Fibroblast of upper back skin (primary cell): ENCODE data around the gene CELA2B.
A peak's percentile ranks its signal among the peaks of the same experiment; 100 is the strongest.
"Not testable (repeated sequence)": the region's sequence is repeated elsewhere in the genome, so short reads cannot be mapped to it uniquely, and the experiment has no call there.

ENCODE experiments used
- DNase-seq: peaks from one replicate; pipeline ENCODE4 v3.0.0-alpha.2; 2013

CELA2B gene

GRCh38 chr1:15469361-15469760 lies 6.5 kb upstream of the CELA2B start:
- DNase-seq: no peak

GRCh38 chr1:15469821-15470448 lies 6.0 kb upstream of the CELA2B start:
- DNase-seq: not testable (repeated sequence)

GRCh38 chr1:15471067-15471466 lies 4.8 kb upstream of the CELA2B start:
- DNase-seq: not testable (repeated sequence)

DNA sequence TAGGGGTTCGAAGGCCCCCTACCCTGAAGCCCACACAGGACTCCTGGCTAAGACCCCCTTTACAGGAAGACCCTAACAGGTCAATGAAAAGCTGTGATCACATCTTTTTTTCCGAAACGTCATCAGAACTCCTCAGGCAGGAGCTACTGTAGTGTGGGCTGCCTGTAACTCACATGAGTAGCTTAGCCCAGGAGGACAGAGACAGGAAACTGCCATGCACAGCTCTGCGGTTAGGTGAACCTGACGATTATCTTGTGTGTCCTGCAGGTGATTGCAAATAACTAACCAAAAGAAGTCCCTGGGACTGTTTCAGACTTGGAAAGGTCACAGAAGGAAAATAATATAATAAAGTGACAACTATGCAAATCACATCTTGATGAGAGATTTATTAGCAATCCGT lies 4.2 kb upstream of the CELA2B start:
- not testable (repeated sequence) for DNase-seq

DNA sequence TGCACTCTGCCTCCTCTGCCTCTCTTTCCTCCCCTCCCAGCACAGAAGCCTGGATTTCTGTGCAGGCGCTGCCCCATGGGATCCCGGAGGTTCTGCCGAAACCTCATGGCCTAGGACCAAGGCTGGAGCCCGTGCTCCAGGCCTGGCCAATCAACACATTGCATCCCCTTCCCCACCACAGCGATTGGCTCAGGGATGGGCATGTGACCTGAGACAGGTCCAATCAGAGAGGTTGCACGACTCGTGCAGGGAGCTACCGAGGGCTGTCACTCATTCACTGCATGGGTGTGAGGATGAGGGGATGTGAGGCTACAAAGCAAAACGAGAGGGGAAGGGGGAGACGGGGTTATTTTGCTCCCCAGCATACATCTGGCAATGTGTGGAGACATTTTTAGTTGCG lies 3.3 kb upstream of the CELA2B start:
- no peak for DNase-seq

DNA sequence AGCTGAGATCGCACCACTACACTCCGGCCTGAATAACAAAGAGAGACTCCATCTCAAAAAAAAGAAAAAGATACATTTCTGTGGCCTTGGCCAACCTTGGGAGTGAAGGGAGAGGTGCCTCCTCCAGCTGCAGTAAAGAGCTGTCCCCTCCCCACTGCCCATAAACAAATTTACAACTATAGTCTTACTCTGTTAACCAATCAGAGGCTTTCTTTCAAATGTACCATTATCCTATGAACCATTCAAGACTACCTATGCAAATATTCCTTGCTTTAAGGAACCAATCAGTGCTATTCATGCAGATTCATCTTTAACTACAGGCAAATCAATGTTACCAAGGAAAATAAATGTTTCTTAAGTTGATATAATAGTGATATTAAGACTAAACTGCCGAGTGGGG lies 1.0 kb downstream of the CELA2B start:
- DNase-seq: no peak

DNA sequence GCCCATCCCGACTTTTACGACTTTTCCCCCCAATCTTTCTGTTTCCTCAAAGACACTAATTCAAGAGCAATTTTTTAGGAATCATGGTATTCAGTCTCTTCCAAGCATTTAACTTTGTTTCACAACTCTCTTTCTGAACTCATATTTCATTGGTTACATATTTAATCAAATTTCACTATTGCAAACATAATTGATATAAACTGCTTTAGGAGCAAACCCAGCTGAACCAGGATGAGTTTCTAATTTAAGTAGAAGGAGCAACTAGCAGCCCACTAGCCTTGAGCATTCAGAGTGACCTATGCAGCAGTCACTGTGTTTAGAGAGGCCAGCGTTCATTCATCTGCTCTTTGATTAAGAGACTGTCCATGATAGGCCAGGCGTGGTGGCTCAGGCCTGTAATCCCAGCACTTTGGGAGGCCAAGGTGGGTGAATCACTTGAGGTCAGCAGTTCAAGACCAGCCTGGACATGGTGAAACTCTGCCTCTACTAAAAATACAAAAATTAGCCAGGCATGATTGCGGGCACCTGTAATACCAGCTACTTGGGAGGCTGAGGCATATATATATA lies 1.8 kb downstream of the CELA2B start:
- no peak for DNase-seq

GRCh38 chr1:15479654-15480347 lies 3.9 kb downstream of the CELA2B start:
- DNase-seq: no peak

- not testable (repeated sequence) for DNase-seq
These were observed 6.6 kb downstream of the CELA2B start for GRCh38 chr1:15482455-15482854.

- not testable (repeated sequence) for DNase-seq
These were observed 7.2 kb downstream of the CELA2B start for GRCh38 chr1:15482983-15483543.

- DNase-seq: no peak
These were observed 8.1 kb downstream of the CELA2B start for GRCh38 chr1:15483971-15484370.

DNA sequence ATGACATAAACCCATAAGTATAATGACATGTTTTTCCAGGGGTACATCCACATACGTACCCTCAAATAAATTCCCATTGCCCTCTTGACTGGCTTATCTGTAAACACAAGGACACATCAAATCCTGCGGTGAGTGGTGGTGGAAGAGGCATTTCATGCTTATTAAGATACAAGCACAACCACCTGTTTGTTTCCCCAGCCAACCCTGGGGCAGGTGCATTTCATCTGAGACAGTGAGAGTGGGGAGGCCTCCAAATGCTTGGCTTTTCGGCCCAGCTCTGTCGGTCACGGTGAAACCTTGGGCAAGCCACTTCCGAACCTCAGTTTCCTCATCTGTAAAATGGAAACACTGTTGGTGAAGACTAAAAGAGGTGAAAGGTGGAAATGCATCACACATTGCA lies 8.5 kb downstream of the CELA2B start:
- not testable (repeated sequence) for DNase-seq

- no peak for DNase-seq
These were observed 9.7 kb downstream of the CELA2B start for GRCh38 chr1:15485636-15486035.

DNA sequence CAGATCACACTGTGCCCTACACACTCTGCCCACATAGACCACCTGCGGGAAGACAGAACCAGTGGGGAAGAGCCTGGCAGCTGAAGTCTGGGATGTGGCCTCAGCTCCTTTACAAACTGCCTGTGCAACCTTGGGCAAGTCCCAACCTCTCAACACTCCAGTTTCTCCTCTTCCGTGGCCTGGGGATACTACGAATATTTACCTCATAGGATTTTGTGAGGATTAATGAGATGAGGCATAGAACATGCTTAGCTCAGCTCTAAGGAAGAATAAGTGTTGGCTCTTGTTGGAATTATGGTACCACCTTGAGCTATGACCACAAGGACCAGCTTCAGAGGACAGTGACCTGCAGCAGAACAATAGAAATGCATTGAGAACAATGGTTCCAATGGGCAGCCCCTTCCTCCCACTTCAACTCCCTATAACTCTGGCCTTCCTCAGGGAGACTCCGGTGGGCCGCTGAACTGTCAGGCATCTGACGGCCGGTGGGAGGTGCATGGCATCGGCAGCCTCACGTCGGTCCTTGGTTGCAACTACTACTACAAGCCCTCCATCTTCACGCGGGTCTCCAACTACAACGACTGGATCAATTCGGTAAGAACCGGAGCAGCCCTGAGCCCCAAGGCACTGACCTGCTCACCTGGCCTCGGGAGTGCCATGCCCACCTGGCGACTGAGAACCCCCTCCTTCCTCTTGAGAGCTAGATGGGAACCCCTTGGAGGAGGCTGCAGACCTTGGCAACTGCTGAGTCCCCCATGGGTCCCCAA lies 11.1 kb downstream of the CELA2B start:
- DNase-seq: not testable (repeated sequence)

DNA sequence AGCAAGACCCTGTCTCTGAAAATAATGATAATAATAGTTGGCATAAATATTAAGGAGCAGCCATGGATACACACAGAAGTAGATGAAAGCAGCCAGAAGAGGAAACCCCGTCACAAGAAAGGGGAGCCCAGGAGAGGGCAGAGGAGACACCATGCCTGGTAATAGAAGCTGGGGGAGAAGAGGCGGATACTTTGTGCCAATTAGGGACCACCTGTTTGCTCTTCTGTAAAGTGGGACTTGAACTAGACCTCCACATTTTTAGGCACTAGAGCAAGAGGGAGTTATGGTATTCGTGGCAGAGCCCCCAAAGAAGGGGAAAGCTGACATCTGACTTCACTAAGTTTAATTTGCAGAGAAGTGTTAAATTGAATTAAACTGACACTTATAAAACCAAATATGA lies 12.5 kb downstream of the CELA2B start:
- no peak for DNase-seq

GRCh38 chr1:15489052-15489736 lies 13.3 kb downstream of the CELA2B start:
- DNase-seq: no peak

- DNase-seq: peak; percentile 5
These were observed 15.1 kb downstream of the CELA2B start for GRCh38 chr1:15491010-15491409.

GRCh38 chr1:15492596-15492995 lies 16.7 kb downstream of the CELA2B start:
- DNase-seq: no peak

- no peak for DNase-seq
These were observed 18.0 kb downstream of the CELA2B start for GRCh38 chr1:15493869-15494390.

DNA sequence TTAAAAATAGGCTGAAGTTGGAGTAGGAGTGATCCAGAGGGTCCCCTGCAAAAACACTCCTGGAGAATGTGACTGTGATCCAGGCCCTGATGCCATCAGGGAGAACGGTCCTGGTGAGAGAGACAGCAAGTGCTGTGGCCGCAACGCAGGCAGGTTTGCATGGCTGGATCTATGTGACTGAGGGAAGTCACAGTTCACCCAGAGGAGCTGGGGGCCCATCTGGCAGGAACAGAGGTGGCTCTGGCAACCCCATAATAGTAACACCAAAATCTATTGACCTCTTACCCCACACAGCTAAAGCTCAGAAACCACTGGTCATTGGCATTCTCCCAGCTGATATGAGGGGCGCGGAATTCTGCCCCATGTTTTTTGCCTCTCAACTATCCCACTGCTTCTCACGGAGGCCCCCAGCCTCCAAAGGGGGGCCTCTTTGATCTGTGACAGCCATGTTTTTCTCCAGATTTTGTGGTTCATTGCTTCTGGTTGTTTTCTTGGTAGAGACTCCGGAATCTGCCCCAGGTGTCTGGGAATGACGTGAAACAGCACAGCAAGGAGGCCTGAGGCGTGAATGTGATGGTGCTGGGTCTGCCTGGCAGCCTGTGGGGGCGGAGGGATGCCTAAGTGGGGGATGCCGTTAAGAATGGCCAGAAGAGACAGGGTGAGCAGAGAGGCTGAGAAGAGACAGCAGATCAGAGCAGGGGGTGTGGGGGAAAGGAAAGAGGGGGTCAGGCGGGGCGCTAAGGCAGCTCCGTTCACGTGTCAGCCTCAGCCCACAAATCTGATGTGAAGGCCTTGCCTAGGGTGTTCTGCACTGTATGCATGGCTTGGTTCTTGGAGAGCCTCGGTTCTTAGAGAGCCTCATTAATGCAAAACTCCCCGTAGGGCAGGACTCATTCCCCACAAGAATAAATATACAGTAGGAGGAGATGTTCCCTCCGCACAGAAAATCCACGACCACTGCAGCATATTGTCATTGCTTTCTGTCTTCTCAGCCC lies 24.6 kb downstream of the CELA2B start:
- DNase-seq: no peak
